Left forelimb (tissue), 1 donor: ENCODE results near the gene PUS1.

Experiments used
- DNase-seq: peaks from one replicate; pipeline ENCODE4 v3.0.0-alpha.2; 2018; ENCODE audit warnings: low spot score

Gene PUS1

GRCh38 chr12:131915823-131916222 lies 13.3 kb upstream of the PUS1 start:
- DNase-seq: no peak

DNA sequence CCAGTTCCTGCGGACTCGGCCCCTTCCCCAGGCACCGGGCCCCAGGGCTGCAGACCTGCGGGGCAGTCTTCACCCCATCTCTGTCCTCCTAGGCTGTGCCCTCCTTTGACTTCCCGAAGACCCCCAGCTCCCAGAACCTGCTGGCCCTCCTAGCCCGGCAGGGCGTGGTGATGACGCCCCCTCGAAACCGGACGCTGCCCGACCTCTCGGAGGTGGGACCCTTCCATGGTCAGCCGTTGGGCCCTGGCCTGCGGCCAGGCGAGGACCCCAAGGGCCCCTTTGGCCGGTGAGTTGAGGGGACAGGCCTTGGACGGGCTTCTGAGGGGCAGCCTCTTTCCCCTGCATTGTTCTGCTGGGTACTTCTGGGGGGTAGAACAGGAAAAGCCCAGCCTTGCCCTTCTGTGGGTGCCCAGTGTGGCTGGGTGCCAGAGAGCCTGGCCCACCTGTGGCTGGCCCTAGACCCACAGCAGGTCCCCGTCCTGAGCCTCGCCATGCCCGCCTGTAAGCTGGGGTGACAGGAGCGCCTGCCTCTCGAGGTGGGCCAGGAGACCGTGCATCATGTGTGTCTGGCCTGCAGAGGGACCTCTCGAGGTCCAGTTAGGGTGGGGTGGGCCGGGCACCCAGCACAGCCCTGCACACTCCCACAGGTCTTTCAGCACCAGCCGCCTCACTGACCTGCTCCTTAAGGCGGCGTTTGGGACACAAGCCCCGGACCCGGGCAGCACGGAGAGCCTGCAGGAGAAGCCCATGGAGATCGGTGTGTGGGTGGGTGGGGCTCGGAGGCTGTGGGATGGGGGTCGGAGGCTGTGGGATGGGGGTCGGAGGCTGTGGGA lies 12.6 kb upstream of the PUS1 start:
- no peak for DNase-seq

GRCh38 chr12:131917139-131917710 lies 11.9 kb upstream of the PUS1 start:
- no peak for DNase-seq

- DNase-seq: no peak
These were observed 11.3 kb upstream of the PUS1 start for GRCh38 chr12:131917711-131918306.

DNA sequence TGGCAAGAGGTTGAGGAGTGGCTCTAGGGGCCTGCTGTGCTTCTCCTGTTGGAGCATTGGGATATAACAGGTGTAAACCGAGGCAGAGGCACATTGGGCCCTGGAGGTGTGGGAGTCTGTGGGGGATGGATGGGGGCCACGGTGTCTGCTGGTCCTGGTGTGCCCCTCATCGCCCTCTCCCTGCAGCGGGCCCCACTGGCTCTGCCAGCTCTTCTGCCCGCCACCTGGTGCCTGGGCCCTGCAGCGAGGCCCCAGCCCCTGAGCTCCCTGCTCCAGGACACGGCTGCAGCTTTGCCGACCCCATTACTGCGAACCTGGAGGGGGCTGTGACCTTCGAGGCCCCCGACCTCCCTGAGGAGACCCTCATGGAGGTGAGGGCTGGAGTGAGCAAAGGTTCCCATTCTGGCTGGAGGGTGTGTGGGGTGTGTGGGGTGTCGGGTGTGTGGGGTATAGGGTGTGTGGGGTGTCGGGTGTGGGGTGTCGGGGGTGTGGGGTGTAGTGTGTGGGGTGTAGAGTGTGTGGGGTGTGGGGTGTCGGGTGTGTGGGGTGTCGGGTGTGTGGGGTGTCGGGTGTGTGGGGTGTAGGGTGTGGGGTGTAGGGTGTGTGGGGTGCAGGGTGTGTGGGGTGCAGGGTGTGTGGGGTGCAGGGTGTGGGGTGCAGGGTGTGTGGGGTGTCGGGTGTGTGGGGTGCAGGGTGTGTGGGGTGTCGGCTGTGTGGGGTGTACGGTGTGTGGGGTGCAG lies 10.6 kb upstream of the PUS1 start:
- no peak for DNase-seq

DNA sequence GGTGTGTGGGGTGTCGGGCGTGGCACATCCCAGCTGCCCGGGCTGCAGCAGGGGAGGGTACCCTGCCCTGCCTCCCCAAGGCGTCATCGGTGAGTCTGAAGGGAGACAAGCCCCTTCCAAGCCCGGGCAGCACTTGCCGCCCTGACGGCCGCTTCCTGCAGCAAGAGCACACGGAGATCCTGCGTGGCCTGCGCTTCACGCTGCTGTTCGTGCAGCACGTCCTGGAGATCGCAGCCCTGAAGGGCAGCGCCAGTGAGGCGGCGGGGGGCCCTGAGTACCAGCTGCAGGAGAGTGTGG lies 10.1 kb upstream of the PUS1 start:
- DNase-seq: no peak

- no peak for DNase-seq
These were observed 9.5 kb upstream of the PUS1 start for GRCh38 chr12:131919366-131920156.

- no peak for DNase-seq
These were observed 8.9 kb upstream of the PUS1 start for GRCh38 chr12:131920157-131920508.

- DNase-seq: no peak
These were observed 7.9 kb upstream of the PUS1 start for GRCh38 chr12:131920902-131921840.

DNA sequence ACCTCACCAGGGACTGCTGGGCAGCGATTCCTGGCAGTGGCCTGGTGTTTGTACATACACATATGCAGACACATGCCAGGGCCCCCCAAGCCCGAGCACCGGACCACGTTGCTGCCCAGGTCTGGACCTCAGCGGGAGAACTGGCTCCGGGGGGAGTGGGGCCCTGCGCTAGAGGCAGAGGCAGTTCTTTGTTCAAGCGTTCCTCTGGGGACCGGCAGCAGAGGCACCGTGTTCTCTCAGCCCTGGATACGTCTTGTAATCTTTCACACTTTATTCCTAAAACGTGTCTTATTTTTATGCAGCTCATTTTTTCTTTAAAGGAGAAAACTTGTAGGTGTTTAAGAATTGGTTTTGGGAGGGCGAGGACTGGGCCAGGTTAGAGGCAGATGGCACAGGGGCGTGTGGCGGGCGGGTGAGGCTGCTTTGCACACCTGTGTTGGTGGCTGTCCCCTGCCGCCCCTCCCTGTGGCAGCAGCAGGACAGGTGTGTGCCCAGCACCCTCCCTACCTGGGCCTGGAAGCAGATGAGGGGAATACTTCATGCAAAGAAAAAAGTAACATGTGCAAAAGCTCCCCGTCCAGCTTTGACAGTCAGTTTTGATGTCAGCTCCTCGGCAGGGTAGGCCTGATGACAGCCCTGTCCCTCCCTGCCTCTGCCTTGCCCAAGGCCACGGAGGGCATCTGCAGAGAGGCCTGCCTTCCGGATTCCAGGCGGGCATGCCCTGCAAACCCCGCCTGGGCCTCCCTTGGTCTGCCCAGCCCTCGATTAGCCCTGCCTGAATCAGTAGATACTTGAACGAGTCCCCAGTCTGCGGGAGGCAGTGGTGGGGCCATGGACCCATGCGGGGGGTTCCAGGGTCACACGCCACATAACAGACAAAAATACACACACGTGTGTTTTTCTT lies 7.0 kb upstream of the PUS1 start:
- DNase-seq: no peak

DNA sequence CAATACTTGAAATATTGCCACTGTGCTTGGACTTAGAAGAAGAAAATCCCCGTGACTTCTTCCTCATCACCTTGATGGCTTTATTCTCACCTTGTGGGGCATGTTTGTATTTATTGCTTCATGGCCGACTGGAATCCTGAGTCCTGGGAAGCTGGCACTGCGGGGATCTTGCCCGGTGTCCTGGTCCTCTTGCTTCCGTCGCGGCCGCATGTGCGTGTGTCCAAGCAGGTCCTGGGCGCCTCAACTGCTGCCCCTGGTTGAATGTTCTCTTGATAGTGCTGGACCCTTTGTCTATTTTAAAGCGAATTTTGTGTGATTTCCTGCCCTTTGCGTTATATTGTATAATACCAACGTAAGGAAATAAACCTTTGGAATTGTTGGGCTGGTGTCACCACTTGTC lies 6.3 kb upstream of the PUS1 start:
- no peak for DNase-seq

GRCh38 chr12:131923260-131923659 lies 5.8 kb upstream of the PUS1 start:
- DNase-seq: no peak

- no peak for DNase-seq
These were observed 1.7 kb upstream of the PUS1 start for GRCh38 chr12:131927110-131928079.

DNA sequence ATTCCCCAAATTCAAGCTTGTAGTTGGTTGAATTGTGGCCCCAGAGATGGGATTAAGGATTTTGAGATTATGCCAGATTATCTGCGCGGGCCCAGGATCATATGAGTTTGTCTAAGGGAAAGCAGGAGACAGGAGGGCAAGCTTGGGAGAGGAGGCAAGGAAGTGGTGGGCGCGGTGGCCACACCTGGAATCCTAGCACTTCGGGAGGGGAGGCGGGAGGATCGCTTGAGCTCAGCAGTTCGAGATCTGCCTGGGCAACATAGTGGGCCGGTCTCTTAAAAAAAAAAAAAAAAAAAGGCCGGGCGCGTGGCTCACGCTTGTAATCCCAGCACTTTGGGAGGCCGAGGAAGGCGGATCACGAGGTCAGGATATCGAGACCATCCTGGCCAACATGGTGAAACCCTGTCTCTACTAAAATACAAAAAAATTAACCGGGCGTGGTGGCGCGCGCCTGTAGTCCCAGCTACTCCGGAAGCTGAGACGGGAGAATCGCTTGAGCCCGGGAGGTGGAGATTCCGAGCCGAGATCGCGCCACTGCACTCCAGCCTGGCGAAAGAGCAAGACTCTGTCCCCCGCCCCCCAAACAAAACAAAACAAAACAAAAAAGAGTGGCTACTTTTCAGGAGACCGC lies 881 bp upstream of the PUS1 start:
- DNase-seq: no peak

- DNase-seq: no peak
These were observed 743 bp downstream of the PUS1 start for GRCh38 chr12:131929581-131930456.

- no peak for DNase-seq
These were observed 1.4 kb downstream of the PUS1 start for GRCh38 chr12:131930510-131930909.

DNA sequence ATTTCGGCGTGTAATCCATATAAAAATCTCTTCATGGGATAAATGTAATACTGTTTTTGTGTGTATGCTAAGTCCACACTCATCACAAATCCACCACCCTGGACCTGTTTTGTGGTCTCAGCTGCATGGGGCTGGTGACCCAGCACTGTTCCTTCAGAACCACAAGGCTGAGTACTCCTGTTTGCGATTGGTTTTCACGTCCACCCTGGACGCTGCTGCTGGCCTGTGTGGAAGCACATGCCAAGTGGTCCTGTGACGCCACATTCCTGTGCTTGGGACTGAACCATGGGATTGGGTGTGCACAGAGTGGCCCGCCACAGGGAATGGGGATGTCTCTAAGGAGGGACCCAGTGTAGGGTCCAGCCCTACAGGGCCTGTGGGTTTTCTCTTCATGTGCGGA lies 4.3 kb downstream of the PUS1 start:
- DNase-seq: no peak
